Epithelial cell of proximal tubule (primary cell): Measurements from ENCODE around the gene LRP10. TPM values are rescaled to one million over a fixed set of nuclear protein-coding genes. Genes with fewer than 3 reads are reported as not detected.
A peak's percentile ranks its signal among the peaks of the same experiment; 100 is the strongest.

Experiments
- DNase-seq: peaks from one replicate; pipeline ENCODE4 v3.0.0-alpha.2; 2011; ENCODE audit warnings: low read depth
- H3K4me3 ChIP-seq: 2 replicates; pipeline ENCODE4 v1.5.1; 2011; ENCODE audit warnings: low read depth, mild to moderate bottlenecking, low read length
- CTCF ChIP-seq: conservative IDR thresholded peaks from 2 replicates; pipeline ENCODE4 v1.5.1; 2012; ENCODE audit warnings: low read depth, mild to moderate bottlenecking, low read length
- total RNA-seq: library from RNA; depleted of rRNA; stranded (reverse); fragments of >200 nt; gene quantifications from 2 replicates; pipeline ENCODE4 v1.2.3, GENCODE V29; 2015

Gene LRP10
- total RNA-seq, 1 donor from 2014 or later = 102 TPM

DNA sequence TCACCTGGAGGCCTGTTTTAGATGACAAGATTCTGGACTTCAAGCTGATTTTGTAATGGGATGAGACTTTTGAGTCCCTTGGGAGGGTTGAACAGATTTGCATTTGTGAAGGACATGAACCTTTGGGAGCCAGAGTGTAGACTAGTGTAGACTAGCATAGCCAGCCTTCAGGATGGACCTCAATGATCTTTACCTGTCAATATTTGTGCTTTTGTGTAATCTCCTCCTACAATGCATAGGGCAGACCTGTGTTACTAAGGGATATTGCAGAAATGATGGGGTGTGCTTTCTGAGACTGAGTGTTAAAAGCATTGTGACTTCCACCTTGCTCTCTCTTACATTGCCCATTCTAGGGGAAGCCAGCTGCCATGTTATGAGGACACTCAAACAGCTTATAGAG is 9.9 kb upstream of the LRP10 start:
- H3K4me3 ChIP-seq = no peak overlapping the region
- no peak for TF ChIP-seq CTCF

DNA sequence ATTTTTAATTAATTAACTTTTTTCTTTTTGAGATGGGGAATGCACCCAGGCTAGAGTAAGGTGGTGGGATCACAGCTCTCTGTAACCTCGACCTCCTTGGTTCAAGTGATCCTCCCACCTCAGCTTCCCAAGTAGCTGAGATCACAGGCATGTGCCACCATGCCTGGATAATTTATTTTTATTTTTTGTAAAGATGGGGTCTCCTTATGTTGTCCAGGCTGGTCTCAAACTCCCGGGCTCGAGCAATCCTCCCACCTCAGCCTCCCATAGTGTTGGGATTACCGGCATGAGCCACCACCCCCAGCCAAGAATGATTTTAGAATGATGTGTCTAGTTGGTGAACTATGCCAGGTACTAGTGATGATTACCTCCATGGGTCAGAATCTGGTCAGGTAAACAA is 6.6 kb upstream of the LRP10 start:
- H3K4me3 ChIP-seq = no peak overlapping the region
- TF ChIP-seq CTCF = no peak
- DNase-seq = no peak

More for the DNA sequence above, 9.9 kb upstream of the LRP10 start:
- no peak for DNase-seq

DNA sequence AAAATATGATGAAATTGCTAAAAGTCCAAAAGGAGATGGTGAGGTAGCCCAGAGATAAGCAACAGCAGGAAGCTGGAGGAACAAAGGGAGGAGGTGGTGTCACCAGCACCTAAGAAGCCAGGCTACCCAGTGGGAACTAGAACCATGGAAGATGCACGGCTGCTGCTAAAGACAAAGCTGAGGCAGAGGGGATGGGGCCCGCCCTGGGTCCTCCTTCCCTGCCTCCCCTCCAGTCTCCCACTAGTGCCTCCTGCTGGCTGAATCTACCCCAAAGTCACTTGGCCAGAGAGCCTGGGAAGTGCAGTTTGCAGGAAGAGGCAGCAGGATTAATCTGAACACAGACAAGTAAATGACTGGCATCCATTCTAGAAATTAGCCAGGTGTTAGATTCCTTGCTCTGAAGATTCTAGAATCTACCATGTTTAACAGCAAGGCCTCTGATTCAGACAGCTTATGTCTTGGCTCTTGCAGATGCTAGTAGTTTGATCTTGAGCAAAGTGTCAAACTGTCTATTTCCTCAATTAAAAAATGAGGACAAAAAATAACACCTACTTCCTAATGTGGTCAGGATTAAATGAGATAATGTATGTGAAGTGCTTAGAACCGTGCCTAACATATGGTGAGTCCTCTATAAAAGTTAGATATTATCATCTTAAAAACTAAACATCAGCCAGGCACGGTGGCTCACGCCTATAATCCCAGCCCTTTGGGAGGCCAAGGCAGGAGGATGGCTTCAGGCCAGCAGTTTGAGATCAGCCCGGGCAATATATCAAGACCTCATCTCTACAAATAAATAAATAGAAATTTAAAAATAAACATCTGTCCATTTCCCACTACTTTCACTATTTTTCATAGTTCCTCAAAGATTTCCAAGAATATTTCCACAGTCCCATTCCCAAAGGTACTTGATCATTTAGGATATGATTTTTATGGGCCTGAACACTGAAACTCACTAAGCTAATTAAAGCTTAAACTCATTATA is 5.8 kb upstream of the LRP10 start:
- TF ChIP-seq CTCF = peak; percentile 40
- no peak overlapping the region for H3K4me3 ChIP-seq
- no peak for DNase-seq

GRCh38 chr14:22866874-22867273 is 4.7 kb upstream of the LRP10 start:
- TF ChIP-seq CTCF = no peak
- no peak overlapping the region for H3K4me3 ChIP-seq
- no peak for DNase-seq

DNA sequence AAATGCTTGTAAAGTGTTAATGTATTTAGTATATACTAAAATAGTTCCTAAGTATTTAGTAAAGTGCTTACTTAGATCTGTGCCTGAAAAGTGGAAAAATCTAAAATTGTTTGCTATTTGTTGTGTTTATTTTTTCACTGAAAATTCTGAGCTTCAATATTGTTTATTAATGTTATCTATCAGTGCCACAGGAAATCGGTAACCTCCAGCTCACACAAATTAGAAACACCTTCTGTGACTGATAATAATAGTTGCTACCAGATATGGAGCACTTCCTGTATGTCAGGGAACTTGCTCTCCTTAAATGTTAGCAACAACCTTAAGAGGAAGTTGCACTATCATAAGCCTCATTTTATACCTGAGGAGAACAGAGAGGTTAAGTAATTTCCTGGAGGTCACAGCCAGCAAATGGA is 723 bp upstream of the LRP10 start:
- no peak for DNase-seq

GRCh38 chr14:22872033-22872832 is 693 bp downstream of the LRP10 start:
- peak overlapping the region; percentile 97 for H3K4me3 ChIP-seq
- DNase-seq = no peak
- TF ChIP-seq CTCF = peak; percentile 99

More for the DNA sequence above, 723 bp upstream of the LRP10 start:
- peak overlapping the region; percentile 97 for H3K4me3 ChIP-seq
- TF ChIP-seq CTCF = no peak
